ENCODE results near the gene GPR137. TPM values are rescaled to one million over a fixed set of nuclear protein-coding genes. Genes with fewer than 3 reads are reported as not detected.

GPR137 gene
- total and polyA plus RNA-seq, 12 donors: 15.6 to 69.8 (median 41.2) TPM

DNA sequence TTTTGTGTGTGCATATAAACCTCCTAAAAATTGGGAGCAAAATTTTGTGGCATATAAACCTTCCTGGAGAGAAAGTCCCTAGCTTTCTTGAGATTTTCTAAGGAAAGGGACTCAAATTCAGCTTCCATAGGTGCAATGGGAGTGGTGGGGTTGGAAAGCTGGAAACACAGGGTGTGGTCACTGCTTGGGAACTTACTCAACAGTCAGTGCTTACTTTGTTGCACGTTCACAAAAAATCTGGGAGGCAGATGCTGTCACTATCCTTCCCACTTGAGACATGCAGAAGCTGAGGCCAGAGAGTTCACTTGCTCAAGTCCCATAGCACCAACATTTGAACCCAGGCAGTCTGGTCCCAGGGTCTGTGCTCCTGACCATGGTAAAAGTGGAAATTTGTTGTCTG lies 10.6 kb downstream of the GPR137 start:
- peaks cover 59% of the 10 kb centered on the region for H3K27me3 ChIP-seq
- no peaks in the 10 kb centered on the region for H3K9me3 ChIP-seq (replicated peaks in 1 of 3)
- 50 to 90% (median 61%) methylated on average over 1 of the region's 1 CpG for WGBS, 4 donors
- no peak overlapping the region for H3K4me3 ChIP-seq
- TF ChIP-seq POLR2A (IDR thresholded peaks at IDR 0.05): no peak
- no peak for TF ChIP-seq CTCF (IDR thresholded peaks at IDR 0.05)
- no peaks in the 10 kb centered on the region for H3K36me3 ChIP-seq (replicated peaks in 1 of 2)
- no peak for DNase-seq
- no peak overlapping the region for H3K27ac ChIP-seq
- peaks cover 20 to 34% of the 10 kb centered on the region in 2 donors for H3K4me1 ChIP-seq (replicated peaks in 1 of 2)
- intact Hi-C loops (cut with DNase I): loop anchor here in 1 of 2 donors (5.0 to 10.0 kb wide), 2 partner anchors 89 to 291 kb away; partner anchors contain the start of gene FERMT3

GRCh38 chr11:64296830-64297698 lies 11.4 kb downstream of the GPR137 start:
- H3K27me3 ChIP-seq: peaks cover 50% of the 10 kb centered on the region
- H3K36me3 ChIP-seq (replicated peaks in 1 of 2): no peaks in the 10 kb centered on the region
- H3K4me1 ChIP-seq (replicated peaks in 1 of 2): peaks cover 20 to 31% of the 10 kb centered on the region in 2 donors
- no peak for TF ChIP-seq POLR2A (IDR thresholded peaks at IDR 0.05)
- TF ChIP-seq CTCF (IDR thresholded peaks at IDR 0.05): no peak
- no peak for DNase-seq
- 17 to 22% (median 20%) methylated on average over 11 to 34 of the region's 34 CpGs for WGBS, 4 donors
- intact Hi-C loops (cut with DNase I): loop anchor here in 1 of 2 donors (5.0 to 10.0 kb wide), 2 partner anchors 90 to 292 kb away; partner anchors contain the start of gene FERMT3
- H3K9me3 ChIP-seq (replicated peaks in 1 of 3): no peaks in the 10 kb centered on the region
- no peak overlapping the region for H3K4me3 ChIP-seq
- no peak overlapping the region for H3K27ac ChIP-seq

DNA sequence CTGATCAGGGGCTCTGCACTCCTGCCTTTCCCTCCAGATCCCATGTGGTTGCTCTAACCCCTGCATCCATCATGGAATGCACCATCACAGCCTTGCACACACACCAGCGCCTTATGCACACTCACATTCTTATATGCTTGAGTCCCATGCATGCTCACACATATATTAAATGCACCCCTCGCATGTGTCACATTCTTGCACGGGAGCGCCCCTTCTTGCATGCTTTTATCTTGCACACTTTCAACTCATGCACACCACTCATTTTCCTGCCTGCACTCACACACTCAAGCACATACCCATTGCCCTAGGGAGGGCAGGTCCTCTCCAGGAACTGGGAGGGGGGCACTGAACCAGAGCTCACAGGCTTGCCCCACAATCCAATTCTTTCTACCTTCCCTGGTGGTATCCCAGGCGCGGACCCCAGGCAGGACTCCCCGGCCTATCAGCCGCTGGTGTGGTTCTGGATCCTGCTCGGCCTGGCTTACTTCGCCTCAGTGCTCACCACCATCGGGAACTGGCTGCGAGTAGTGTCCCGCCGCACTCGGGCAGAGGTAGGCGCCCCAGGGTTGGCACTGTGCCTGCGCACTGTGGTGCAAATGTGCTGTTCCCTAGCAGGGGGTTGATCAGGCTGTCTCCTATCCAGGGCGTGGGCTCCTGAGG lies 12.2 kb downstream of the GPR137 start:
- no peak for DNase-seq
- intact Hi-C loops (cut with DNase I): loop anchor here in 1 of 2 donors (5.0 to 10.0 kb wide), 2 partner anchors 91 to 293 kb away; partner anchors contain the start of gene FERMT3
- no peak for TF ChIP-seq CTCF (IDR thresholded peaks at IDR 0.05)
- no peak for TF ChIP-seq POLR2A (IDR thresholded peaks at IDR 0.05)
- 56 to 62% (median 59%) methylated on average over 16 to 18 of the region's 18 CpGs for WGBS, 4 donors
- Histone ChIP-seq H3K27ac (no peak overlapping the region), H3K9me3 (replicated peaks in 1 of 3) (no peaks in the 10 kb centered on the region), H3K27me3 (peaks cover 43% of the 10 kb centered on the region), H3K4me1 (replicated peaks in 1 of 2) (peaks cover 20 to 25% of the 10 kb centered on the region in 2 donors), H3K36me3 (replicated peaks in 1 of 2) (no peaks in the 10 kb centered on the region), H3K4me3 (no peak overlapping the region)

Measured in adrenal gland (tissue), 12 donors.